ENCODE measurements around the gene TSPAN31.

- TF ChIP-seq RCOR1 (IDR thresholded peaks at IDR 0.05; ENCODE audit: low read depth, low read length) (no peak), CTCF (IDR thresholded peaks at IDR 0.05) (no peak), ZFP36 (IDR thresholded peaks at IDR 0.05; ENCODE audit: borderline replicate concordance, partially characterized antibody) (no peak), POLR2A (IDR thresholded peaks at IDR 0.05; ENCODE audit: low read length) (peak; percentile 67), HDAC2 (IDR thresholded peaks at IDR 0.05) (no peak)
These were observed 7.2 kb downstream of the TSPAN31 start, which contains the start of gene CDK4 for GRCh38 chr12:57751788-57752667.

Data from A549 (cell line).